Measurements from ENCODE around the gene PNMA6A.
"Not testable (repeated sequence)": the region's sequence is repeated elsewhere in the genome, so short reads cannot be mapped to it uniquely, and the experiment has no call there.

PNMA6A gene

GRCh38 chrX:153077437-153078135 lies 5.3 kb downstream of the PNMA6A start:
- DNase-seq = not testable (repeated sequence)

DNA sequence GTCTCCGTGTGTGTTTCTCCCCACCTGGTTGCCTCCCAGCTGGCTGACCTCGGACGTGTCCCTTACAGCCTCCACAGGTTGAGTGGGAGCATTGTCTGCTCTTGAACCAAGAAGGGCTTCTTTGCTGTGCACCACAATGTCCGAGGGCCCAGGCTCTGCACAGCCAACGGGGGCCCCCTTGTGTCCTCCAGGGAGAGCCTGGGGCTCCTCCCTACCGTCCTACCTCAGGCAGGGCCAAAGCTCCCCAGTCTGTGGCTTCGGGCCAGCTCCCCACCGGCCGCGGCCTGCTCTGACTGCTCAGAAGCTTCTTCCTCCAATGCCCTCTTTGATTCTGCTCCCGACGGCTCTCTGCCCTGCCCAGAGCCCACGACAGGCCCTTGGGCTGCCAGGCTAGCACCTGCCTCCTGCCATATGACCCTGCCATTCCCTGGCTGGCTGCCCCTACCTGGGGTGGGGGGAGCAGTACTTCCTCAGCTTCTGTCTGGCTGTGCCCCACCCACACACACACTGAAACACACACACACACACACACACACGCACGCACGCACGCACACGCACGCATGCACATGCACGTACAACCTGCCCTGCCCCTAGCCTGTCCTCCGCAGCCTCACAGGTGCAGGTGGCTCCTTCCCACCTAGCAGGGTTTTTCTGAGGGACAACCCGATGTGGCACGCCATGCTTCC lies 11.1 kb downstream of the PNMA6A start:
- DNase-seq = peak; percentile 8

DNA sequence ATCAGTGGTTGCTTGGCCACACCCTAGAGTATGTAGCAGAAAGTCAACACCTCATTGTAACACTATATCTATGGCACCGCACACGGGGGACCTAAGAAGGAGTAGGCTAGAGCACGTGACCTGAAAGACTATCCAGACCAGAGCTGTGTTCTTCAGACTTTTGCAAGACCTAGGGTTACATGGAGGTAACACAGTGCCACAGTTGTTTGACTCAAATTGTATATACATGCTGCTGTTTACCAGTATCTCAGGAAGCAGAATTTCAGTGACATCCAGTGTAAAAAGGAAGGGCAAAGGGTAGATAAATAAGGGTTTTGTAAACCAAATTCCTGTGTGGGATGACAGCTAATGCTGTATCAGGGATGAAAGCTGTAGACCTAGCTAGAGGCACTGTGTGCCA lies 30.2 kb downstream of the PNMA6A start:
- DNase-seq = no peak

- not testable (repeated sequence) for DNase-seq
Observed at GRCh38 chrX:153104959-153105358, 32.7 kb downstream of the PNMA6A start.

GRCh38 chrX:153106092-153106801 lies 34.0 kb downstream of the PNMA6A start:
- not testable (repeated sequence) for DNase-seq

GRCh38 chrX:153110735-153111134 lies 38.5 kb downstream of the PNMA6A start:
- not testable (repeated sequence) for DNase-seq

DNA sequence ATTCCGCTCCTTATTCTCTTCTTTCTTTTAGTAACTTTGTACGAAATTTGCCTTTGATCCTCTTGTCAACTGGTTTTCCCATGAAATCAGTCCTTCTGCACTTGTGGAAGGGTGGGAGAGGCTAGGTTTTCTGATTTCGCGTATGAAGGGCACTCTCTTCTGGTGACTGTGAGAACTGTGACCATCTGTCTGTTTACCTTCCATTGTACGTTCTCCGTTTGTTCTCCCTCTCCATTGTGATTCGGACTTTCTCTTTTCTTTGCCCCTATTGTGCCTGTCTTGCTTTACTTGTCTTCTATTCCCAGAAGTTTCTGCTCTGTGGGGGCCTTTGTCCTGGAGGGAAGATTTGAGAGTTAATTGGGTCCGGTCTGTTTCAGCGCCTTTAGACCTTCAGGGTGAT lies 41.6 kb downstream of the PNMA6A start:
- DNase-seq = not testable (repeated sequence)

GRCh38 chrX:153117754-153118153 lies 45.5 kb downstream of the PNMA6A start:
- DNase-seq = not testable (repeated sequence)

DNA sequence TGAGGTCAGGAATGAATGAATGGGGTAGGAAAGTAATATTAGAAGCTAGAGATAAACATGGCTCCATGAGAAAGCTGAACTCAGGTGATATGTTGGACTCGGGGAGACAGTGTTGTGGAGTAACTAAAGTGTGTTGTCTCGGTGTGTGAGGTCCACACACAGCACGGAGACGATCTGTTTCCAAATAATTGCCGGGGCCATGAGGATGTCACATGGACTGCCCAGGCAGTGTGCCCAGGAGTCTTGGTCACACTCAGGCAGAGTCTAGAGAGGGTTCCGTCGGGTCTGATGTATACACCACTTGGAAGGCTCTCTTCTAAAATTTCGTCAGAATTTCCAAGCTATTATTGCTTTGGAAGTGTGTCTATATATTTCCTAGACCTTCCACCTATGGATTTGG lies 48.0 kb downstream of the PNMA6A start:
- DNase-seq = not testable (repeated sequence)

DNA sequence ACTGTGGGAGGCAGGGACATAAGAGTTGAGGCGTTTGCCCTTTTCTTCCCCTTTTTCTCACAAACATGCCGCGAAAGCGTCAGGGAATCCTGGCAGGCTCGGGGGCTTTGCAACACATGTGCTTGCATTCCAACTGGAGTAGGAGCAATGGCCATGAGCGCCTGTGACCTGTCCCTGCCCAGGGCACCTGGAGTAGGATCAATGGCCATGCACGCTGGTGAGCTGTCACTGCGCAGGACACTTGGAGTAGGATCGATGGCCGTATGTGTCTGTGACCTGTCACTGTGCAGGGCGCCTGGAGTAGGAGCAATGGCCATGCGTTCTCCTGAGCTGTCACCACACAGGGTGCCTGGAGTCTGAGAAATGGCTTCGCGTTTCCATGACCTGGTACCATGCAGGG lies 51.2 kb downstream of the PNMA6A start:
- not testable (repeated sequence) for DNase-seq
